K562 (cell line): ENCODE results near the gene ECHDC3.

ENCODE experiments used
- EP300 ChIP-seq: IDR thresholded peaks from 2 replicates; pipeline ENCODE4 v1.6.1; 2012; ENCODE audit warnings: low read length, improper control_type of control experiment
- HNRNPUL1 ChIP-seq: fragments of 200-400 bp; formaldehyde crosslinking; IDR thresholded peaks from 2 replicates; pipeline ENCODE4 v1.6.1; 2017; ENCODE audit warnings: low read length
- NR2C2 ChIP-seq, 2 experiments: fragments of 200-800 bp in 1 of 2; sonication (Bioruptor generic) in 1 of 2; sonication (generic) in 1 of 2; formaldehyde crosslinking in 1 of 2; IDR thresholded peaks; 2 replicates each; pipeline versions ENCODE4 v1.6.1 to v1.8.0; 2016 to 2022; ENCODE audit warnings: mild to moderate bottlenecking in 1 of 2, missing compliant biosample characterization in 1 of 2, missing genetic modification characterization in 1 of 2, missing genetic modification reagents in 1 of 2
- POLR2AphosphoS2 ChIP-seq: IDR thresholded peaks from 2 replicates; pipeline ENCODE4 v1.6.1; 2012; ENCODE audit warnings: low read length, improper control_type of control experiment
- RFX7 ChIP-seq: fragments of 250-450 bp; sonication (Bioruptor Pico); IDR thresholded peaks from 2 replicates; pipeline ENCODE4 v1.5.1; 2021; ENCODE audit warnings: mild to moderate bottlenecking
- SIN3A ChIP-seq, 2 experiments: fragments of 150-350 bp in 1 of 2; IDR thresholded peaks; 2 replicates each; pipeline ENCODE4 v1.6.1; 2011 to 2016; ENCODE audit warnings: borderline replicate concordance in 2 of 2, low read depth in 2 of 2, low read length in 2 of 2, mild to moderate bottlenecking in 2 of 2, moderate library complexity in 2 of 2; ENCODE audit not compliant: control insufficient read depth in 1 of 2
- SMARCE1 ChIP-seq: fragments of 450-650 bp; IDR thresholded peaks from 2 replicates; pipeline ENCODE4 v1.7.1; 2016; ENCODE audit warnings: mild to moderate bottlenecking
- SRF ChIP-seq, 2 experiments: fragments of 250-450, 450-650 bp in 1 of 2; sonication (Bioruptor Pico) in 1 of 2; sonication (generic) in 1 of 2; formaldehyde crosslinking; IDR thresholded peaks; 2 replicates each; pipeline versions ENCODE4 v1.5.0 to v1.5.1; 2020 to 2022; ENCODE audit warnings: mild to moderate bottlenecking in 1 of 2, missing genetic modification reagents in 1 of 2
- TAF1 ChIP-seq: IDR thresholded peaks from 2 replicates; pipeline ENCODE4 v1.6.1; 2011; ENCODE audit warnings: mild to moderate bottlenecking, low read length, moderate library complexity; ENCODE audit not compliant: insufficient read depth, control insufficient read depth, severe bottlenecking; ENCODE audit errors: extremely low read depth
- TF ChIP-seq, protein P1 (sequence below): sonication (generic); formaldehyde crosslinking; IDR thresholded peaks from 2 replicates; pipeline ENCODE4 v1.8.1; 2023; ENCODE audit warnings: mild to moderate bottlenecking, missing genetic modification reagents
- TF ChIP-seq, protein P2 (sequence below), 3 experiments: IDR thresholded peaks in 2 of 3; conservative IDR thresholded peaks in 1 of 3; 2 replicates each; pipeline ENCODE4 v1.5.1; 2011 to 2012; ENCODE audit warnings: low read length in 3 of 3, mild to moderate bottlenecking in 3 of 3, control low read depth in 2 of 3, improper control_type of control experiment in 1 of 3, inconsistent platforms in 1 of 3, low read depth in 1 of 3, mixed read lengths in 1 of 3, moderate library complexity in 1 of 3; ENCODE audit not compliant: insufficient read depth in 2 of 3
- TF ChIP-seq, protein P3 (sequence below): sonication (generic); formaldehyde crosslinking; IDR thresholded peaks from 2 replicates; pipeline ENCODE4 v1.8.1; 2023; ENCODE audit warnings: missing genetic modification reagents, mild to moderate bottlenecking, borderline replicate concordance
- TF ChIP-seq, protein P4 (sequence below): fragments of 450-650 bp; IDR thresholded peaks from 2 replicates; pipeline ENCODE4 v1.6.1; 2016; ENCODE audit warnings: missing biosample characterization, missing genetic modification characterization
- TF ChIP-seq, protein P5 (sequence below), 2 experiments: fragments of 450-650 bp; formaldehyde crosslinking in 1 of 2; IDR thresholded peaks; 2 replicates each; pipeline versions ENCODE4 v1.4.0 to v1.6.1; 2014 to 2020; ENCODE audit warnings: mild to moderate bottlenecking in 2 of 2, borderline replicate concordance in 1 of 2, low read depth in 1 of 2

DNA sequence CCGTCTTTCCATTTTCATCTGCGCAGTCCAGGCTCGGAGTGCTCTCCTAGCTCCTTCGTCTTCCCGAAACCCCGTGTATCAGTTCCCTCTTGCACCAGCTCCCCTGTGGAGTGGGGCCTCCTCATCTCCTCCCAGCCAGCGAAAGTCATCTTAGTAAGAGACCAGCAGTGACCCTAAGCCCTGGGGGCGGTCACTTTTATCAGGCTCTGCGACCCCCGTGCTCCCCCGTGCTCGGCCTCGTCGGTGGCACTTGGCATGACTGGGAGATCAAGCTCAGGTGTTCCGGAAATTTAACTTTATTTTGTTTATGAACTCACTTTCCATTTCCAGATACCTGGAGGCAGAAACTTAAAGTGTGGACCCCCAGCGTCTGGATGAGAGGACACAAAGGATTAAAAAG lies 574 bp upstream of the ECHDC3 start:
- TF ChIP-seq SIN3A (IDR thresholded peaks at IDR 0.05; ENCODE audit: borderline replicate concordance in 2 of 2, control insufficient read depth in 1 of 2, low read depth in 2 of 2, low read length in 2 of 2): no peak
- TF ChIP-seq, protein P1, sequence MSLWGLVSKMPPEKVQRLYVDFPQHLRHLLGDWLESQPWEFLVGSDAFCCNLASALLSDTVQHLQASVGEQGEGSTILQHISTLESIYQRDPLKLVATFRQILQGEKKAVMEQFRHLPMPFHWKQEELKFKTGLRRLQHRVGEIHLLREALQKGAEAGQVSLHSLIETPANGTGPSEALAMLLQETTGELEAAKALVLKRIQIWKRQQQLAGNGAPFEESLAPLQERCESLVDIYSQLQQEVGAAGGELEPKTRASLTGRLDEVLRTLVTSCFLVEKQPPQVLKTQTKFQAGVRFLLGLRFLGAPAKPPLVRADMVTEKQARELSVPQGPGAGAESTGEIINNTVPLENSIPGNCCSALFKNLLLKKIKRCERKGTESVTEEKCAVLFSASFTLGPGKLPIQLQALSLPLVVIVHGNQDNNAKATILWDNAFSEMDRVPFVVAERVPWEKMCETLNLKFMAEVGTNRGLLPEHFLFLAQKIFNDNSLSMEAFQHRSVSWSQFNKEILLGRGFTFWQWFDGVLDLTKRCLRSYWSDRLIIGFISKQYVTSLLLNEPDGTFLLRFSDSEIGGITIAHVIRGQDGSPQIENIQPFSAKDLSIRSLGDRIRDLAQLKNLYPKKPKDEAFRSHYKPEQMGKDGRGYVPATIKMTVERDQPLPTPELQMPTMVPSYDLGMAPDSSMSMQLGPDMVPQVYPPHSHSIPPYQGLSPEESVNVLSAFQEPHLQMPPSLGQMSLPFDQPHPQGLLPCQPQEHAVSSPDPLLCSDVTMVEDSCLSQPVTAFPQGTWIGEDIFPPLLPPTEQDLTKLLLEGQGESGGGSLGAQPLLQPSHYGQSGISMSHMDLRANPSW: no peak
- TF ChIP-seq EP300: no peak
- no peak for TF ChIP-seq RFX7 (CRISPR knock-in tag)
- no peak for TF ChIP-seq POLR2AphosphoS2
- TF ChIP-seq, protein P2, sequence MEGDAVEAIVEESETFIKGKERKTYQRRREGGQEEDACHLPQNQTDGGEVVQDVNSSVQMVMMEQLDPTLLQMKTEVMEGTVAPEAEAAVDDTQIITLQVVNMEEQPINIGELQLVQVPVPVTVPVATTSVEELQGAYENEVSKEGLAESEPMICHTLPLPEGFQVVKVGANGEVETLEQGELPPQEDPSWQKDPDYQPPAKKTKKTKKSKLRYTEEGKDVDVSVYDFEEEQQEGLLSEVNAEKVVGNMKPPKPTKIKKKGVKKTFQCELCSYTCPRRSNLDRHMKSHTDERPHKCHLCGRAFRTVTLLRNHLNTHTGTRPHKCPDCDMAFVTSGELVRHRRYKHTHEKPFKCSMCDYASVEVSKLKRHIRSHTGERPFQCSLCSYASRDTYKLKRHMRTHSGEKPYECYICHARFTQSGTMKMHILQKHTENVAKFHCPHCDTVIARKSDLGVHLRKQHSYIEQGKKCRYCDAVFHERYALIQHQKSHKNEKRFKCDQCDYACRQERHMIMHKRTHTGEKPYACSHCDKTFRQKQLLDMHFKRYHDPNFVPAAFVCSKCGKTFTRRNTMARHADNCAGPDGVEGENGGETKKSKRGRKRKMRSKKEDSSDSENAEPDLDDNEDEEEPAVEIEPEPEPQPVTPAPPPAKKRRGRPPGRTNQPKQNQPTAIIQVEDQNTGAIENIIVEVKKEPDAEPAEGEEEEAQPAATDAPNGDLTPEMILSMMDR (IDR thresholded peaks at IDR 0.05 in 2 of 3, conservative IDR thresholded peaks at IDR 0.05 in 1 of 3; ENCODE audit: insufficient read depth in 2 of 3, low read depth in 1 of 3, low read length in 3 of 3): no peak
- TF ChIP-seq, protein P3, sequence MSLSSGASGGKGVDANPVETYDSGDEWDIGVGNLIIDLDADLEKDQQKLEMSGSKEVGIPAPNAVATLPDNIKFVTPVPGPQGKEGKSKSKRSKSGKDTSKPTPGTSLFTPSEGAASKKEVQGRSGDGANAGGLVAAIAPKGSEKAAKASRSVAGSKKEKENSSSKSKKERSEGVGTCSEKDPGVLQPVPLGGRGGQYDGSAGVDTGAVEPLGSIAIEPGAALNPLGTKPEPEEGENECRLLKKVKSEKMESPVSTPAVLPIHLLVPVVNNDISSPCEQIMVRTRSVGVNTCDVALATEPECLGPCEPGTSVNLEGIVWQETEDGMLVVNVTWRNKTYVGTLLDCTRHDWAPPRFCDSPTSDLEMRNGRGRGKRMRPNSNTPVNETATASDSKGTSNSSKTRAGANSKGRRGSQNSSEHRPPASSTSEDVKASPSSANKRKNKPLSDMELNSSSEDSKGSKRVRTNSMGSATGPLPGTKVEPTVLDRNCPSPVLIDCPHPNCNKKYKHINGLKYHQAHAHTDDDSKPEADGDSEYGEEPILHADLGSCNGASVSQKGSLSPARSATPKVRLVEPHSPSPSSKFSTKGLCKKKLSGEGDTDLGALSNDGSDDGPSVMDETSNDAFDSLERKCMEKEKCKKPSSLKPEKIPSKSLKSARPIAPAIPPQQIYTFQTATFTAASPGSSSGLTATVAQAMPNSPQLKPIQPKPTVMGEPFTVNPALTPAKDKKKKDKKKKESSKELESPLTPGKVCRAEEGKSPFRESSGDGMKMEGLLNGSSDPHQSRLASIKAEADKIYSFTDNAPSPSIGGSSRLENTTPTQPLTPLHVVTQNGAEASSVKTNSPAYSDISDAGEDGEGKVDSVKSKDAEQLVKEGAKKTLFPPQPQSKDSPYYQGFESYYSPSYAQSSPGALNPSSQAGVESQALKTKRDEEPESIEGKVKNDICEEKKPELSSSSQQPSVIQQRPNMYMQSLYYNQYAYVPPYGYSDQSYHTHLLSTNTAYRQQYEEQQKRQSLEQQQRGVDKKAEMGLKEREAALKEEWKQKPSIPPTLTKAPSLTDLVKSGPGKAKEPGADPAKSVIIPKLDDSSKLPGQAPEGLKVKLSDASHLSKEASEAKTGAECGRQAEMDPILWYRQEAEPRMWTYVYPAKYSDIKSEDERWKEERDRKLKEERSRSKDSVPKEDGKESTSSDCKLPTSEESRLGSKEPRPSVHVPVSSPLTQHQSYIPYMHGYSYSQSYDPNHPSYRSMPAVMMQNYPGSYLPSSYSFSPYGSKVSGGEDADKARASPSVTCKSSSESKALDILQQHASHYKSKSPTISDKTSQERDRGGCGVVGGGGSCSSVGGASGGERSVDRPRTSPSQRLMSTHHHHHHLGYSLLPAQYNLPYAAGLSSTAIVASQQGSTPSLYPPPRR (CRISPR knock-in tag): no peak
- TF ChIP-seq, protein P4, sequence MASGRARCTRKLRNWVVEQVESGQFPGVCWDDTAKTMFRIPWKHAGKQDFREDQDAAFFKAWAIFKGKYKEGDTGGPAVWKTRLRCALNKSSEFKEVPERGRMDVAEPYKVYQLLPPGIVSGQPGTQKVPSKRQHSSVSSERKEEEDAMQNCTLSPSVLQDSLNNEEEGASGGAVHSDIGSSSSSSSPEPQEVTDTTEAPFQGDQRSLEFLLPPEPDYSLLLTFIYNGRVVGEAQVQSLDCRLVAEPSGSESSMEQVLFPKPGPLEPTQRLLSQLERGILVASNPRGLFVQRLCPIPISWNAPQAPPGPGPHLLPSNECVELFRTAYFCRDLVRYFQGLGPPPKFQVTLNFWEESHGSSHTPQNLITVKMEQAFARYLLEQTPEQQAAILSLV (tag): no peak
- TF ChIP-seq NR2C2 (CRISPR knock-in tag; IDR thresholded peaks at IDR 0.05): no peak
- no peak for TF ChIP-seq NR2C2 (tag; IDR thresholded peaks at IDR 0.05)
- TF ChIP-seq TAF1: no peak
- TF ChIP-seq SMARCE1: no peak
- TF ChIP-seq, protein P5, sequence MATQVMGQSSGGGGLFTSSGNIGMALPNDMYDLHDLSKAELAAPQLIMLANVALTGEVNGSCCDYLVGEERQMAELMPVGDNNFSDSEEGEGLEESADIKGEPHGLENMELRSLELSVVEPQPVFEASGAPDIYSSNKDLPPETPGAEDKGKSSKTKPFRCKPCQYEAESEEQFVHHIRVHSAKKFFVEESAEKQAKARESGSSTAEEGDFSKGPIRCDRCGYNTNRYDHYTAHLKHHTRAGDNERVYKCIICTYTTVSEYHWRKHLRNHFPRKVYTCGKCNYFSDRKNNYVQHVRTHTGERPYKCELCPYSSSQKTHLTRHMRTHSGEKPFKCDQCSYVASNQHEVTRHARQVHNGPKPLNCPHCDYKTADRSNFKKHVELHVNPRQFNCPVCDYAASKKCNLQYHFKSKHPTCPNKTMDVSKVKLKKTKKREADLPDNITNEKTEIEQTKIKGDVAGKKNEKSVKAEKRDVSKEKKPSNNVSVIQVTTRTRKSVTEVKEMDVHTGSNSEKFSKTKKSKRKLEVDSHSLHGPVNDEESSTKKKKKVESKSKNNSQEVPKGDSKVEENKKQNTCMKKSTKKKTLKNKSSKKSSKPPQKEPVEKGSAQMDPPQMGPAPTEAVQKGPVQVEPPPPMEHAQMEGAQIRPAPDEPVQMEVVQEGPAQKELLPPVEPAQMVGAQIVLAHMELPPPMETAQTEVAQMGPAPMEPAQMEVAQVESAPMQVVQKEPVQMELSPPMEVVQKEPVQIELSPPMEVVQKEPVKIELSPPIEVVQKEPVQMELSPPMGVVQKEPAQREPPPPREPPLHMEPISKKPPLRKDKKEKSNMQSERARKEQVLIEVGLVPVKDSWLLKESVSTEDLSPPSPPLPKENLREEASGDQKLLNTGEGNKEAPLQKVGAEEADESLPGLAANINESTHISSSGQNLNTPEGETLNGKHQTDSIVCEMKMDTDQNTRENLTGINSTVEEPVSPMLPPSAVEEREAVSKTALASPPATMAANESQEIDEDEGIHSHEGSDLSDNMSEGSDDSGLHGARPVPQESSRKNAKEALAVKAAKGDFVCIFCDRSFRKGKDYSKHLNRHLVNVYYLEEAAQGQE (IDR thresholded peaks at IDR 0.05; ENCODE audit: borderline replicate concordance): no peak
- TF ChIP-seq, protein P5 (CRISPR knock-in tag; IDR thresholded peaks at IDR 0.05; ENCODE audit: low read depth): no peak
- TF ChIP-seq SRF (CRISPR knock-in tag; IDR thresholded peaks at IDR 0.05): no peak
- no peak for TF ChIP-seq HNRNPUL1
